Measurements from ENCODE around the gene CCDC149.

CCDC149 gene

GRCh38 chr4:24915121-24915922 is 2.5 kb upstream of the CCDC149 start:
- TF ChIP-seq FOXP2 (optimal IDR thresholded peaks at IDR 0.05; ENCODE audit: borderline replicate concordance, extremely low read depth, extremely low read length, insufficient read depth) (no peak), POLR2AphosphoS5 (IDR thresholded peaks at IDR 0.05; ENCODE audit: low read depth, low read length) (no peak), TAF1 (IDR thresholded peaks at IDR 0.05; ENCODE audit: borderline replicate concordance, insufficient read depth, low read length) (no peak), REST (IDR thresholded peaks at IDR 0.05; ENCODE audit: insufficient read depth in 1 of 2, low read depth in 2 of 2, low read length in 2 of 2) (no peak), SIN3A (IDR thresholded peaks at IDR 0.05; ENCODE audit: borderline replicate concordance, insufficient read depth, low read length) (no peak)

- TF ChIP-seq FOXP2 (optimal IDR thresholded peaks at IDR 0.05; ENCODE audit: borderline replicate concordance, extremely low read depth, extremely low read length, insufficient read depth) (no peak), REST (IDR thresholded peaks at IDR 0.05; ENCODE audit: insufficient read depth in 1 of 2, low read depth in 2 of 2, low read length in 2 of 2) (no peak), TAF1 (IDR thresholded peaks at IDR 0.05; ENCODE audit: borderline replicate concordance, insufficient read depth, low read length) (no peak), SIN3A (IDR thresholded peaks at IDR 0.05; ENCODE audit: borderline replicate concordance, insufficient read depth, low read length) (no peak), POLR2AphosphoS5 (IDR thresholded peaks at IDR 0.05; ENCODE audit: low read depth, low read length) (no peak)
These were observed 1.6 kb upstream of the CCDC149 start for GRCh38 chr4:24914460-24914859.

- no peak for TF ChIP-seq POLR2AphosphoS5 (IDR thresholded peaks at IDR 0.05; ENCODE audit: low read depth, low read length)
- TF ChIP-seq REST (IDR thresholded peaks at IDR 0.05; ENCODE audit: insufficient read depth in 1 of 2, low read depth in 2 of 2, low read length in 2 of 2) = no peak
- TF ChIP-seq SIN3A (IDR thresholded peaks at IDR 0.05; ENCODE audit: borderline replicate concordance, insufficient read depth, low read length) = no peak
- TF ChIP-seq FOXP2 (optimal IDR thresholded peaks at IDR 0.05; ENCODE audit: borderline replicate concordance, extremely low read depth, extremely low read length, insufficient read depth) = no peak
- no peak for TF ChIP-seq TAF1 (IDR thresholded peaks at IDR 0.05; ENCODE audit: borderline replicate concordance, insufficient read depth, low read length)
These were observed 260 bp upstream of the CCDC149 start for GRCh38 chr4:24913119-24913485.

DNA sequence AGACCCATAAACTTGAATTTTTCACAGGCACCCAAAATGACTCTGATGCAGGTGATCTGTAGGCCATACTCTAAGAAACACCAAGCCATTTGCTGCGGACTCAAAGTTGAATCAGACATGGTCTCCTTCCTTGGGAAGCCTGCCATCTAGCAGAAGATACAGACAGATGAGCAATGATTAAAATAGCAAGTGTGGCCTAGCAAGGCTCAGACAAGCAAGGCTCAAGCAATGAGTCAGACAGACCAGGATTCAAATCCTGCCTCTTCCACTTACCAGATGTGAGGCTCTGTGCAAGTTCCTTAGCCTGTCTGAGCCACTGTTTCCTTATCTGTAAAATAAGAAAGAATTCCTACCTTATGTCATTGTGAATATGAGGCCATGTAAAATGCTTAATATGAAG is 2.3 kb downstream of the CCDC149 start:
- TF ChIP-seq REST (IDR thresholded peaks at IDR 0.05; ENCODE audit: insufficient read depth in 1 of 2, low read depth in 2 of 2, low read length in 2 of 2) (no peak), TAF1 (IDR thresholded peaks at IDR 0.05; ENCODE audit: borderline replicate concordance, insufficient read depth, low read length) (no peak), SIN3A (IDR thresholded peaks at IDR 0.05; ENCODE audit: borderline replicate concordance, insufficient read depth, low read length) (no peak), POLR2AphosphoS5 (IDR thresholded peaks at IDR 0.05; ENCODE audit: low read depth, low read length) (no peak), FOXP2 (optimal IDR thresholded peaks at IDR 0.05; ENCODE audit: borderline replicate concordance, extremely low read depth, extremely low read length, insufficient read depth) (no peak)
